Ramos (cell line): ENCODE results near the gene LSG1.
"Not testable (repeated sequence)": the region's sequence is repeated elsewhere in the genome, so short reads cannot be mapped to it uniquely, and the experiment has no call there.

Experiments
- in situ Hi-C: fragments of 300-500 bp; cut with MboI; formaldehyde crosslinking; loops from one replicate; pipeline ENCODE4 v1.14.3; 2022; ENCODE audit warnings: low sequenced_read_pairs; ENCODE audit not compliant: unreplicated experiment

The LSG1 gene

DNA sequence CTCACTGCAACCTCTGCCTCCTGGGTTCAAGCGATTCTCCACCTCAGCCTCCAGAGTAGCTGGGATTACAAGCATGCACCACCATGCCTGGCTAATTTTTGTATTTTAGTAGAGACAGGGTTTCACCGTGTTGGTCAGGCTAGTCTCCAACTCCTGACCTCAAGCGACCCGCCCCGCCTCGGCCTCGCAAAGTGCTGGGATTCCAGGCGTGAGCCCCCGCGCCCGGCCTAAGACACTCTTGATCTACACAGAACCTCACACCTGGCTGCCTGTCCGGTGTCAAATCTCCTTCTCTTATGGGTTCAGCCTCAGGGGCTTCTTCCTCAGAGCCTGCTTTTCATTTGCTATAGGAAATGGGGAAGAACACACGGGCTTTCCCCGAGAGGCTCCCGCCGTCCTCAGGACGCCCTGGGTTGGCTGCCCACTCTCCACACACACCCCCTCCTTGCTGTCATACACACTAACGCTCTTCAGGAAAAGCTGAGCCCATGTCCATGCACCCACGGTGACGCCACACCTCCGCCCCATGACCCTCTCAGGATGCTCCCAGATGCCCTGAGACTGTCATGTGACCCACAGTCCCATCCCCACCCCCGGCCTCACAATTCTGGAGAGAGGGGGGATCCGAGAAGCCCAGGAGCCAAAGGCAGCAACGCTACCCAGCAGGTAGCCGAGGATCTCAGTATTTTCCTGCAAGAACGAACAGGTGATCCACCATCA lies 49.2 kb downstream of the LSG1 start:
- in situ Hi-C loops: no loop called here

DNA sequence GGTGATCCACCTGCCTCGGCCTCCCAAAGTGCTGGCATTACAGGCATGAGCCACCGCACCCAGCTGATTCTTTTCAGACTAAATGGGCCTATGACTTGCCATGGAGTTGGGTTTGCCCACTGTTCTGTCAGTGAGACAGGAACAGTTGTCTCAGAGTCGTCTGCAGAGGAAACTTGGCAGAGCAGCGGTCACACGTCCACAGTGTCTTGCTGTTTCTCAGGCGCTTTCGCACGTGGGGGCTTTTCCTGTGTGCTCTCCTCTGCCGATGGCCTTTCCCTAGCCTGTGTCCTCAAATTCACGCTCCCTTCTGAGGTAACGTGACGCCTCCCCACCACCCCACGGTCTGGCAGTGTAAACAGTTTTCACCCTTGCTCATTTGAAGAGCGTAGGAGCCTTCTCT lies 50.0 kb downstream of the LSG1 start:
- in situ Hi-C loops: no loop called here

DNA sequence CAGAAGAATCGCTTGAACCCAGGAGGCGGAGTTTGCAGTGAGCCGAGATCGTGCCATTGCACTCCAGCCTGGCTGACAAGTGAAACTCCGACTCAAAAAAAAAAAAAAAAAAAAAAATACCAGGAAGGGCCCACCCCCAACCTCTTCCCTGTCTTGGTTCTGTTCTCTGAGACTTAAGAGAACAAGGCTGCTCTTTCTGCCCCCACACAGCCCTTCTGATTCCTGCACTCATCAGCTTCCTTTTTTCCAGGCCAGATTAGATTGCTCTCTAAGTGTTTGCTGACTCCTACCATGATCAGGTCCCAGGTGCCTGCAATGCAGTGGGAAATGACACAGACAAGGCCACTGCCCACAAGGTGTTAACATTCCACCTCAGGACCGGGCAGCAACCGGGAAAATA lies 51.8 kb downstream of the LSG1 start:
- in situ Hi-C loops: no loop called here

DNA sequence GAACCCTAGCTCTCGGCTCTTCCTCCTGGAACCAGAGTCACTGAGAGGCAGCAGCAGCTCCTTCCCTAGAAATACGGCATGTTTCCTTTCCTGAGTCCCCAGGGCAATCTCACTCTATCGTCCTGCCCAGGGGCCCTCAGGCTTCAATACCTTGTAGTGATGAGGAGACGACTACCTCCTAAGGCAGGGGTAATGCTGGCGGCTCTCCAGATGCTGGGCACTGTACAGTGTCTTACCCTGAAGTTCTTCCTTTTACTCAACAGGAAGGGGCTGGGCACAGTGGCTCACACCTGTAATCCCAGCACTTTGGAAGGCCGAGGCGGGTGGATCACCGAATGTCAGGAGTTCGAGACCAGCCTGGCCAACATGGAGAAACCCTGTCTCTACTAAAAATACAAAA lies 52.2 kb downstream of the LSG1 start:
- in situ Hi-C loops: no loop called here

DNA sequence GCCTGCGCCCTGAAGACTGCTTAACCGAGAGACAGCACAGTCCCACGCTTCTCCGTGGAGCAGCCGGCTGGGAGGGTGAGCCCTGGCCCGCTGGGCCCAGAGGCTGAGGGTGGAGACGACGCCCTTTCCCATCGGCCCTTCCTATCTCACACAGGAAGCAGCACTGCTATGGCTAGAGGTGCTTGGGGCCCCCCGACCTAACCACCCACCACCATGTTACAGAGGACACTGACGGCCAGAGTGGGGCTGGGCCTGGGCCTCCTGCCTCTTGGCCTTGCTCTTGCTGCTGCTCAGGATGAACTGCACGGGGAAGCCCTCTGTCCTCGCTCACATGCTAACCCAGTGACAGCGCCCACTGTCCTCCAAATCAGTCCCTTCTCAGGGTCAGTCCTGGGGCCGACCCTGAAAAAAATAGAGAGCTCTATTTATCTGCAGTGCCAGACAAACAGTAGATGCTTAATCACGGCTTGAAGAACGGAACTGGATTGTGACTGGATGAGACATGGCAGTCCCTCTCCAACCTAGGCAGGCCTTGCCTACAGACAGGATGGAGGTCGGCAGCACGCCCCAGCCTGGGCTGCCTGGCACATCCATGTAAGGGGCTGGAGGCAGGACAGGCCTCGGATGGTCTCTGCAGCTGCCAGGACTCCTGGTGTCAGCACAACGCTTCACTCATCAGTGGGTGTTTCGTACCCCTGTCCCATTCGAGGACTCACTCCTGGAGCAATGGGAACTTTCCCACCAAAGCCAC lies 53.0 kb downstream of the LSG1 start:
- in situ Hi-C loops: no loop called here

DNA sequence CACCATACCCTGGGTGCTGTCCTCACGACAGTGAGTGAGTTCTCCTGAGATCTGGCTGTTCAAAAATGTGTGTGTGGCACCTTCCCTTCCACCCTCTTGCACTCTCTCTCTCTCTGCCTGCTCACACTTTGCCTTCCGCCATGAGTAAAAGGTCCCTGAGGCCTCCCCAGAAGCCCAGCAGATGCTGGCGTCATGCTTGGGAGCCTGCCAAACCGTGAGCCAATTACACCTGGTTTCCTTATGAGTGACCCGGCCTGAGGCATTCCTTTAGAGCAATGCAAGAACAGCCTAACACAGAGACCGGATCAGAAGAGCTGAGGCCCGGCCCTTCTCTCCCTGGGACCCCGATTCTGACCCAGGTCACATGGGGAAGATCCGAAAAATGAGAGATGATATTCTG lies 54.2 kb downstream of the LSG1 start:
- in situ Hi-C loops: no loop called here

DNA sequence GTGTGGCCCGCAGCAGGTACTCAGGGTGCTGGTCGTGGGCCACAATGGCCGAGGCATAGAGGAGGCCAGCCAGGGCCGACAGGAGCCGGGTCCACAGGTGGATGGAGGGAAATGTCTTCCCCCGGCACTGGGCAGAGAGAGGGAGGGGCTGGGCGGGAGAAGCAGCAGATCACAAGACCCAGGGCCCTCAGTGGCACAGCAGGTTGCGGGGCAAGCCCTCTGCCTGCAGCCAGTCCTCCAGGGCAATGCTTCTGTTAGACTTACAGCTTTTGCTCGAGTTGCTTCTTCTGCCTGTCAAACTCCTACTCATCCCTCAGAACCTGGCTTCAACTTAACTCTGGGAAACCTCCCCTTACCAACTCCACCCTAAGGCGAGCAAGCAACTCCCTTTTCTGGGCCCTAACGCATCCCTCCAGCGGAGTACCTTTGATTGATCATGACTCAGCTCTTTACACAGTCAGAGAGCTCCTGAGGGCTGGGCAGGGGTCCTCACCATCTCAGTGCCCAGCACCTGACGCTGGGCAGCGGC lies 54.8 kb downstream of the LSG1 start:
- in situ Hi-C loops: no loop called here

DNA sequence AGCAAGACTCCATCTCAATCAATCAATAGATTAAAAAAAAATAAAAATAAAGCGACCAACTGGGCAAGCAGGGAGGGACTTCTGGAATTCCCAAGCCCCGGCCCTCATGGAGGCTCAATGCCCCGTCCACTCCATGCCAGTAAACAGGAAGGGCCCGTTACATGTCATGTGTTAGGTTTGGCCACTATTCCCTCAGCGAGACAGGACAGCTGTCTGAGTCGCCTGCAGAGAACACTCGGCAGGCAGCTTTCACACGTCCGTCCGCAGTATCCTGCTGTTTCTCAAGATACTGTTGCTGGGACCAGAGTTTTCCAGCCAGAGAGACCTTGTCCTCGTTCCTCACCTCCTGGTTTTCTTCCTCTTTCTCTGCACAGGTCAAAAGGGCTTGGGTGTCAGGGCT lies 56.8 kb downstream of the LSG1 start:
- in situ Hi-C loops: no loop called here

DNA sequence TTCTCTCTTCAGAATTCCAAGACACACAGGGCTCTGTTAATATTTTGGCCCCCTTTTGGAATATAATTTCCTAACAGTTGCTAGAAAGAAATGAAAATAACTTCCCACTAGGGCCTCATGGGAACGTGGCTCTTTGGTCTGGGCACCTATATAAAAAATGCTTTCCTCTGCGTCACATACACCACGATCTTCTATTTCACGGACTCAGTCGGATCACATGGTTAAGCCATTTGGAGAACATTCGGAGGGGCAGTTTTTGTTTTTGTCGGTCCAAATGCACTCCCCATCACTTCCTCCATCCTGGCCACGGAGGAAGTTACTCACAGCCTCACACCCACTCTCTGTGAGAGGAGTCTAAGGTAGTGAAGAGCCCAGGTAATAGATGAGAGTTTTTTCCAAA lies 59.8 kb downstream of the LSG1 start:
- in situ Hi-C loops: no loop called here

DNA sequence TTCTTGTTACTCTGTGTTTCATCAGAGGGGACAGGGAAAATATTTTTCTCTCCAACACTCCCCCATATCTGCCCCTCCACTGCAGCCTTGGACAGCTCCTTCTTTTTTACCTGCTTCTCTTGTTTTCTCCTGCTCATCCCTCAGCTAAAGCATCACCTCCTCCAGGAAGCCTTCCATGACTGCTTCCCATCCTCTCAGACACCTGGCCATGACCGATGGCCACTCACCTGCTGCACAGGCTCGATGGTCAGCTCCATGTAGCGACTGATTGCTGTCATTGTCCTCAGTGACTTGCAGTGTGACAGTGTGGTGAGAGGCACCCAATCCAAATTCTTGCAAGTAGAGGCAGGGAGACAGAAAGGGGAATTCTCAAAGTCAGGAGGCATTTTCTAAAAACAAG lies 61.3 kb downstream of the LSG1 start:
- in situ Hi-C loops: no loop called here

DNA sequence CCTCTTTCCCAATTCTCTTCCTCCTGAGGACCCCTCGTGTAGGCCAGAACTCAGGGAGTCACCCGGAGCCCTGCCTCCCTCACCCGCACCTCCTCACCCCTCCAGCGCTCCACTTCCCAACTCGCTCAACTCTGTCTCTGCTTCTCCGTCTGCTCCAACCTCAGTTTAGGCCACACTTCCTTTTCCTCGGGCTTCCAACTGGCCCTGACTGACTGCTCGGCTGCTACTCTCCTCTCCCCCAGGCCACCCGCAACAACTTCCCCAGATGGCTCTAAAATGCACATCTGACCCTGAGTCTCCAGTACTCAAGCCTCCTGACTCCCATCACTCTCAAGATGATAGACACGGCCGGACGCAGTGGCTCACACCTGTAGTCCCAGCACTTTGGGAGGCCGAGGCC lies 62.4 kb downstream of the LSG1 start:
- in situ Hi-C loops: no loop called here

DNA sequence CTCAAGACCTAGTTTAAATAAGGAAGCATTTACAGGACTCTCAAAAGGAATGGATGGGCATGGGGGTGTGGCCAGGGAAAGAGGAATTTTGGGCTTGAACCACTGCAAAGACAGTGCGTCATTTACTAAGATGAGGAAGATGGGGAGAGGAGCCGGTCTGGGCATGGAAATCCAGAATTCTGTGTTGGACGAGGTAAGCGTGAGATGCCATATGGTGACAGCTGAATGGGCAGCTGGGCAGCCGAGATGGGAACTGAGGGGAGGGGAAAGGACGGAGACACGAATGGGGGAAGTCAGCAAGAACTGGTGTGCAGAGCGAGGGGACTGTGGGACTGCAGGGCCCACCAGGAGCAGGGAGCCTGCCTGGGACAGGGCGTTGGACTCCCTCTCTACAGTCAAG lies 63.0 kb downstream of the LSG1 start:
- in situ Hi-C loops: no loop called here

DNA sequence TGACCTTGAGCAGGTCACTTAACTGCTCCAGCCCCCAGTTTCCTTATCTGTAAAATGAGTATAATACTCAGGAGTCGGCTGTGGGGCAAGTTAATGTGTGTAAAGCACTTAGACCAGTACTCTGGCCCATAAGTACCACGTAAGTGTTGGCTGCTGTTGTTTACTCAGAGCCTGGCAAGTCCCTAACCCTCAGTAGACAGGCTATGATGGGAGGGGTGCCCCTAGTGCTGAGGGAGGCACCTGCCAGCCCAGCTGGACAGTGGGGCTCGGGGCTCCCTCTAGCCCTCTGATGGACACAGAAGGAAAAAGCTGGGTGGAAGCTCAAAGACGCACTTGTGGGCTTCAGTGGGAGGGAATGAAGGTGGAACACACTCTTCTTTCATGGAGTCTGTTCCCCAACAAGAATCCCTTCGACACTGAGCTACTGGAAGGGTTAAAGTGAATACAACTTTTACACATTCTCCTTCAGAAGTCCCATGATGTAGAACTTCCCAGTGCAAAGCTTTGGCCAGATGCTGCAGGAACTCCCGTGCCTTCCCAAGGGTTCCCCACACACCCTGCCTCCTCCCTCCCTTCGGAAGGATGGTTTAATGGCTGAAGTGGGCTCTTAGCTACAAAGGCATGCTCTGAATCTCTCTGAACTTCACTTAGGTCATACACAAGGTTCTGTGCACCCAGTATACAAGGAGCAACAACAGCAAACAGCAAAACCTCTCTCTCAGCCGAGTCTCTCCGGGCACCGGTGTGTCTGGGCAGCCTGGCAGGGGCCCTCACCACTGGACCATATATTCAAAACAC lies 64.2 kb downstream of the LSG1 start:
- in situ Hi-C loops: no loop called here

DNA sequence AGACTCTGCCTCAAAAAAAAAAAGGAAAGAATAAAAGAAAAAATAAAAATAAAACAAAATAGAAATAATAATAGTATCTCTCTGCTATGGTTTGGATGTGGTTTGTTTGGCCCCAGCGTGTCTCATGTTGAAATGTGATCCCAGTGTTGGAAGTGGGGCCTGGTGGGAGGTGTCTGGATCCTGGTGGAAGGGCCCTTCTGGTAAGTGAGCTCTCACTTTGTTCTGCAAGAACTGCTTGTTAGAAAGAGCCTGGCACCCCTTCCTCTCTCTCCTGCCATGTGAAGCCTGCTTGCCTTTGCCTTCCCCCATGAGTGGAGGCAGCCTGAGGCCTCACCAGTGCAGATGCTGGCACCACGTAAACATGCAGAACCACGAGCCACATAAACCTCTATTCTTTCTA lies 65.0 kb downstream of the LSG1 start:
- in situ Hi-C loops: no loop called here

DNA sequence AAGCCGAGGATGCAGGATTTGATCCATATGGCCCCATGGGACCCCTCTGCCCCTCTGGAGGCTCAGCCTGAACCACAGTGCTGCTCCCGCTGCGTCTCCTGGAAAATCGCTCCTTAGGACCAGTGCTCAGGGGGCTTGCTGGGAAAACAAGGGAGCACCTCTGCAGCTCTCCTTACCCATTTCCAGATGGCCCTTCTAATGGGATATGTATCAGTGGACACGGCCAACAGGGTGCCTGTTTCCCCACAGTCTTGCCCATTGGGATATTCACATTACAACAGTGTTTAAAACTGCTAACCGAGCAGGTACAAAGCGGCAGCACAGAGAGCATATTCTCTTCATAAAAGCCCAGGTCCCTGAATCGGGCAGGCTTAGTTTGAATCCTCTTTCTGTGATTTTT lies 65.8 kb downstream of the LSG1 start:
- in situ Hi-C loops: no loop called here

DNA sequence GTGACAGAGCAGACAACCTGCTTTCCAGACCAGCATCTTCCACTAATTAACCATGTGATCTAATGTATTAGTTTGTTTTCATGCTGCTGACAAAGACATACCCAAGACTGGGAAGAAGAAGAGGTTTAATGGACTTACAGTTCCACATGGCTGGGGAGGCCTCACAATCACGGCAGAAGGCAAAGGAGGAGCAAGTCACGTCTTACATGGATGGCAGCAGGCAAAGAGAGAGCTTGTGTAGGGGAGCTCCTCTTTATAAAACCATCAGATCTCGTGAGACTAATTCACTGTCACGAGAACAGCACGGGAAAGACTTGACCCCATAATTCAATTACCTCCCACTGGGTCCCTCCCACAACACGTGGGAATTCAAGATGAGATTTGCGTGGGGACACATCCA lies 66.7 kb downstream of the LSG1 start:
- in situ Hi-C loops: not testable (repeated sequence)

DNA sequence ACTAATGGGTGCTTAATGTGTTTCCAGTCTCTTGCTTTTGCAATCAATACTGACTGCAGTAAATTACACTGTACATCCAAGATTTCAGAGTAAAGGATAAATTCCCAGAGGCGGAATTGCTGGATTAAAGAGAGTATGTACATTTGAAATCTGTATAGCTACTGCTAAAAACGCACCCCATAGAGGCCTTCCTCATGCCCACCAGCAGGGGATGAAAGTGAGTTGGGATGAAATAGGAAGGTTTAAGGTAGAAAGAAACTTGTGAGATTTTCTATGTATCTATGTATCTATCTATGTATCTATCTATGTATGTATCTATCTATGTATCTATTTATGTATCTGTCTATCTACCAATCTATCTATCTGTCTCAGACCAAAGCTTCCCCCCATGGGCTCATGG lies 67.2 kb downstream of the LSG1 start:
- in situ Hi-C loops: no loop called here

DNA sequence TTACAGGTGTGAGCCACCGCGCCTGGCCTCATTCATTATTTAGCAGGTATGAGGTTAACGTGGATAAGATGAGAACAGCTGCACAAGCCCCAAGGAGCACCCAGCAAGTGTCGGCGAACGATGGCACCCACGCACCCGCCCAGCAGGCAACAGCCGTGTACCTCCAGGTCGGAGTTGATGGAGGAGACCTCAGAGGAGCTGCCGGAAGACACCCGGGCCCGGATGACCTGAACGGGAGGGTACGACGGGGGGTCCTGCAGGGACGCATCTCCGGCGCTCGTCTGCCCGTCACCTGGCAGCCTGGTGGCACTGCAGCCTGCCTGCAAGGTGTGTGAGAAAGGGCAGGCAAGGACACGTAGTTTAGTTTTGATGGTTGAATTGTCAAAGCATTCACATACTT lies 67.9 kb downstream of the LSG1 start:
- in situ Hi-C loops: no loop called here

DNA sequence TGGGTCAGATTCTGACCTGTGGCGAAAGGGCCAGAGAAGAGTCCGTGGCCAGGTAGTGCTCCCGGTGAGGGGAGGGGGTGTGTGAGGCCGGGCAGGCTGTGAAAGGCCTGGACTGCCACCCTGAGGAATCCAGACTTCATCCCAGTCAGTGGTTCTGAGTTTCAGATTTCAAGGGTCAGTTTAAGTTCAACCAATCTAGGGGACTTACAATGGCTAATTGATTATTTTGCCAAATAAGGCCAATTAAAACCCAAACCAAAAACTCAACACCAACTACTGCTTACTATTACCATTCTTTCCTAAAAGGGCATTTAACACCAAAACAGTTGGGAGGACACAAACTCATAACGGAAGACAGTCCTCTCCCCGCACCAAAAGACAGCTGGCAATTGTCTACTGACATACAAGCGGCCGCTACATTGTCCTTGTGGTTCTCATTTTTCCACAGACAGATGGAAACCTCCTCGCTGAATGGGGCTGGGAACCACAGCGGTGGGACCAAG lies 69.3 kb downstream of the LSG1 start:
- in situ Hi-C loops: no loop called here

DNA sequence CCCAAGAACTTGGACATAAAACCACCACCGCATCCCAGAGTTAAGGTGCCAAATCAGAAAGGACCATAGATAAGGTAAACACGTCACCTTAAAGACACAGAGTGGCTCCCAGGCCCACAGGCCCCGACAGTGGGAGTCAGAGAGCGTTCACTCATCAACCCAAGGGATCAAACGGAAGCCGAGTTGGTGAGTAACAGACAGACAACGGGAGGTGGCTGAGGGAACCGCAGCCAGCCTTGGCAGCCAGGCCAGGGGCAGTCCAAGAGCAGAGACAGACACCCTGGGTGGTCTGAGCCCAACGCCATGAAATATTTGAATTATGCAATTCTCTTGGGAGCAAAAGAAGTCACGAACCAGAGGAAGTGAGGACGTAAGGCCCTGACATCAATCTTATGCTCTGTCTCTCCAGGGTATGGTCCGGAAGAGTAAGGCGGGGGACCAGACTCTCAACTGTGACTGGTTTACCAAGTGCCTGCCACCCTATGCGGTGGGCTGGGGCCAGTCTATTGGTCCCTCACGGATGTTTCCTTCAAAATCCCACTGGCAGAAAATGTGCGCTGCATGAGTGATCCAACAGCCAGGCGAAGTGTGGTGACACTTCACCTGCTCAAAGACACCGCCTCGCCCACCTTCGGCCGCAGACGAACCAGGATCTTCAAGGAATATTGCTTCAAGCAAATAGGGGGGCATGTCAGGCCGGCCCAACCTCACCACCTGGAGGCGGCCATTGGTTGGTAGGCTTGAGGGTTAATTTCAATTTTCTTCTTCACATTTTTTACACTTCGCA lies 73.0 kb downstream of the LSG1 start:
- in situ Hi-C loops: loop anchor here (10.0 kb wide), 1 partner anchor 264 kb away; no protein-coding TSS in a partner anchor
